AG08396 (cell line): Measurements from ENCODE around the gene SYNCRIP.
A peak's percentile ranks its signal among the peaks of the same experiment; 100 is the strongest.
"Not testable (repeated sequence)": the region's sequence is repeated elsewhere in the genome, so short reads cannot be mapped to it uniquely, and the experiment has no call there.

Experiments
- DNase-seq: peaks from one replicate; pipeline ENCODE4 v3.0.0; 2012; ENCODE audit warnings: low spot score, mixed read lengths

SYNCRIP gene

GRCh38 chr6:85669735-85670194 is 27.1 kb upstream of the SYNCRIP start:
- DNase-seq, result no peak

- no peak for DNase-seq
These were observed 19.6 kb upstream of the SYNCRIP start for GRCh38 chr6:85662251-85662650.

- peak; percentile 85 for DNase-seq
These were observed 17.5 kb upstream of the SYNCRIP start for GRCh38 chr6:85660181-85660611.

GRCh38 chr6:85650606-85651005 is 7.9 kb upstream of the SYNCRIP start:
- no peak for DNase-seq

GRCh38 chr6:85644279-85644762 is 1.6 kb upstream of the SYNCRIP start:
- no peak for DNase-seq

DNA sequence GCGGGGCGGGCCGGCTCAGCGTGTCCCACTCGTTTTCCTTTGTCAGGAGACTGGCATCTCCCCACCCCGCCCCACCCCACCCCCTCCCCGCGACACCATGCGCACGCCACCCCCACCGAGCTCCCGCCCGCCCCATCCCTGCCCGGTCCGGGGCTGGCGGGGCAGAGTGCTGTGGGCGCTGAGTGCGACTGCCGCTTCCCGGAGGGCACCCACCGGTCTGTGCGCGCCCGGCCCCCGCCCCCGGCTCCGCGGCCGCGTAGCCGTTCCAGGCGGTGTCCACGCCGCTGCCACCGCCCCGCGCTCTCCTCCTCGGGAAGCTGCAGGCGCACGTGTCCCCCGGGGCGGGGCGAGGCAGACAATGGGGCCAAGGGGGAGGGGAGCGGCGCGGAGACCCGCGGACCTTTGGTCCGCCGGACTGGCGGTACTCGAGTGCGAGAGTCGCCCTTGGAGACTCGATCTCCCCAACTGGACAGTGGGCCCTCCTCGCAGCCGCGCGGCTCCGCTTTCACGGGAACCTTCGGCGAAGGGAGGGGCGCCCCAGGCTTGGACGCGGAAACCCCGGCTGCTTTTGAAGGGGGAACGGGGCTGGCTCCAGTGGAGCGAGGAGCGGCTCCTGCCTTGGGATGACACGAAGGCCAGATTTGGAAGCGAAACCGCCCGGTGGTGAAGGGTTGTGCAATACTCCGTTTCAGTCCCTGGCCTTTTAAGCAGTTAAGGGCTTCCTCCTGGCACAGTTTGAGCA is 1.0 kb upstream of the SYNCRIP start:
- peak; percentile 79 for DNase-seq

- DNase-seq, result peak; percentile 47
These were observed 551 bp downstream of the SYNCRIP start for GRCh38 chr6:85641897-85642773.

DNA sequence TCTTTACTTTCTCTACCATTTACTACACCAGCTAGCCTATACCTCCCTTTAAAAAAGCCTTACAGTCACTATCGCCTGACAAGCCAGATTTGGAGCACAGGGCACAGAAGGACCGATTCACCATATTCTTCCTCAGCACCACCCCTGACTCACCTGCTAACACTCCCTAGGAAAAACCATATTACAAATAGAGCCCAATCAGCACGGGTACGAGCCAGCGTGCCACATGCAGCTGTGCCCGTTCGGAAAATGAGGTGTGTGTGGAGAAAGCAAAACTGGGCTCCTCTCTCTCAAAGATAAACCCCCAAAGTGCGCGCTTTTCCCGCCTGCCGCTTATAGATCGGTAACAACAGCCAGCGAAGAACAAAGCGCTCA is 1.2 kb downstream of the SYNCRIP start:
- peak; percentile 12 for DNase-seq

DNA sequence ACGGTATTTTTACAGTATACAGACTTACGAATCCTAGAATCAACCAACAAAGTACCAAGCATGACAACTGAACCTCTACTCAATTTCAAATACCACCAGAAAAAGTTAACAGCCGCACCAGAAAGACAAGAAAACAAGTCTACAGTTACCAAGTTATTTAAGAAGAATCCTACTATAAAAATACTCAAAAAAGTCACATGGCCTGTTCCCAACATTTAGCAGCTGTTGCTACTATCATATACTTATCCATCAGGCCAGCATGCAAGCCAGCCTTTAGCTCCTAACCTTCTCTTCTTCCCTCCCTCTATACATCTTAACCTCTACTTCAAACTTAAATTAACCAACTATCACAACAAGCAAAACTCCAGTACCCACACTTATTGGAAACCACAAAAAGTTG is 1.9 kb downstream of the SYNCRIP start:
- DNase-seq, result no peak

GRCh38 chr6:85637579-85637978 is 5.1 kb downstream of the SYNCRIP start:
- no peak for DNase-seq

DNA sequence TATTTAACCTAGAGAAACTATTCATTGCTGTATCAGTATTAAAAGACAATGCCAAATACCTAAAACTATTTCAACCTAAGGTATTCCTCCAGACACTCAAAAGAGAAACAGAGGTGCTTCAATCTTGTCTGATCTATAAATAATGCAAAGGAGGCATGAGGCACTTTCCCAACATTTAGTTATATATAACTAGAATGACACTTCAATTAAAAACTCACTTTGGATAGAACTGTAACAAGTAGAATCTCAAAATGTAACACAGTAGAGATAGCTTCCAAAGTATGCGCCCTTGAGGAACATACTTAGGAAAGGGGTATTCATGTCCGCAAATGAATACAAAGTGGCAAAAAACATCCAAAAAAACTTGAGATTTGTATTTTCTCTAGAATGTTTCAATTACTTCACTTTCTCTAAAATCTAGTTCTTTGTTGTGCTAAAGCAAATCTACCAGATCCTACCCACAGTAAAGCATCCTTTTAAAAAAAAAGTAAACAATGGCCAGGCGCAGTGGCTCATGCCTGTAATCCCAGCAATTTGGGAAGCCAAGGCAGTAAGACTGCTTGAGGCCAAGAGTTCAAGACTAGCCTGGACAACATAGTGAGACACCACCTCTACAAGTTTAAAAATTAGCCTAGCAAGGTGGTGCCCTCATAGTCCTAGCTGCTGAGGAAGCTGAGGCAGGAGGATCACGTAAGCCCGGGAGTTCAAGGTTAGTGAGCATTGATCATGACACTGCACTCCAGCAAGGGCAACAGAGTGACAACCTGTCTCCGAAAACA is 10.3 kb downstream of the SYNCRIP start:
- no peak for DNase-seq

DNA sequence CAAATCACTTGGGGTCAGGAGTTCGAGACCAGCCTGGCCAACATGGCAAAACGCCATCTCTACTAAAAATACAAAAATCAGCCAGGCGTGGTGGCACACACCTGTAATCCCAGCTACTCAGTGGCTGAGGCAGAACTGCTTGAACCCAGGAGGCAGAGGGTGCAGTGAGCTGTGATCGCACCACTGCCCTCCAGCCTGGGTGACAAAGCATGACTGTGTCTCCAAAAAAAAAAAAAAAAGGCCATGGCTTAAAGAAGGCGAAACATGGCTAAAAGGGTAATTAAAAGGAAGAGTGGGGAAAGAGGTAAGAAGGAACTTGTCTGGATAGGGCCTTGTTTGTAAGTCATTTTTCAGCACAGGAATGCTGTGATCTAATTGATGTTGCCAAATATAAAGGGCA is 11.6 kb downstream of the SYNCRIP start:
- DNase-seq, result not testable (repeated sequence)

DNA sequence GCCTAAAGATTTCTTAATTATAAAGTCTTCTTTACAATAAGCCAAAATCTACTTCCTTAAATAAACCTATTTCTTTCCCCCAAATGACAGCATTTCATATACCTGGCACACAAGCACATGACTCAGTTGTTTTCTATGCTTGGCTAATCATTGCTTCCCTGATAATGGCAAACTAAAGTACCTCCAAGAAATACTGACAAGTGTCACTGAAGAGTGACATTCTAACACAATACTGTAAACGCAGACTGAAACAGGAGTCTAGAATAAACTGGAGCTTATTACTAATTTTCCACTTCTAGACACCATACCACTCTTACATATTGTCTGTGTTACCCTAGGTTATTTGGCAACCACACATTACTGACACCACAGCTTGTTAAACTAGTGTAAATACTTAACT is 14.3 kb downstream of the SYNCRIP start:
- DNase-seq, result no peak

- DNase-seq, result no peak
These were observed 22.4 kb downstream of the SYNCRIP start for GRCh38 chr6:85620308-85620707.

DNA sequence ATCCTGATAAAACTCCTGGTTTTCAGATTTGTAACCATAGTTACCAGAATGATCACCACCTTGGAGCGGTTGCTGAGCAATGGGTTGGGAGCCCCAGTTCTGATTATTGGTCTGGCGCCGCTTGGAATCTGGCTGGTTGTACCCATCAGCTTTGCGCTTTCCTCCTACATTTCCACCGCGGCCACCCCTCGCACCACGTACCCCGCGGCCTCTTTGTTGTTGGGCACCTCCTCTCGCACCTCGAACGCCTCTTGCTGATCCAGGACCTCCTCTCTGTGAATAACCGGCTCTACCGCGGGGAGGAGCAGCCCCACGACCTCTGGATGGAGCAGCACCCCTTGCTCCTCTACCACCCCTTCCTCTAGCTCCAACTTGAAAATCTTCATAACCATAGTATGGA is 27.9 kb downstream of the SYNCRIP start:
- DNase-seq, result no peak

- no peak for DNase-seq
These were observed 29.8 kb downstream of the SYNCRIP start for GRCh38 chr6:85612690-85613474.

DNA sequence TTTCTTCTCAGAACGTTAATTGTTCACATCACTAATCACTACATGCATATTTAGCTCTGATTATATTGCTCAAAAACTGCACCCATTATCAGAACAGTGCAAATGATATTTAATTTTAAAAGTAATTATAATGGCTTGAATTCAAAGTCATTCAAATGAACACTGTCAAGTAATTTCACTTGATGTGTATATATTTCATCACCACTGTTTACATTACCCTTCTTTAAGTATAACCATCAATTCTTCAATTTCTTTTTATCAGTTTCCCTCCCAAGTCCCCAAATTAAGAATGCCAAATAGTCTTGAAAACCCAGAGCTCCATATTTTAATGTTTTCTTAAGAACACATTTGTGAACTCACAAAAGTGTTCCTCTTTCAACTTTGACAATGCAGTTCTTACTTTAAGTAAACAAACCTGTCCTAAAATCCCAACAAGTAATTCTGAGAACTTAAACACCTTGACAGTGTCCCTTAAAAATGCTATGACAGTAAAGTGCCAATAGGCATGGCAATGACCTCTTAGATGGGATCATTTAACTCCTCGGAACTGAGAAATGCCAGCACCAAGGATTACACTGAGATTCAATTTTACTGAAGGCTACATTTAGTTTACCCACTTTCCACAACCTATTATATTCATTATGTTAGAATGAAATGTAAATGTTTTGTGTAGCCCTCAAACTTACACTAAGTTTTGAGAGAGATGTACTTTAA is 32.3 kb downstream of the SYNCRIP start:
- DNase-seq, result no peak

- no peak for DNase-seq
These were observed 40.6 kb downstream of the SYNCRIP start for GRCh38 chr6:85602100-85602499.

DNA sequence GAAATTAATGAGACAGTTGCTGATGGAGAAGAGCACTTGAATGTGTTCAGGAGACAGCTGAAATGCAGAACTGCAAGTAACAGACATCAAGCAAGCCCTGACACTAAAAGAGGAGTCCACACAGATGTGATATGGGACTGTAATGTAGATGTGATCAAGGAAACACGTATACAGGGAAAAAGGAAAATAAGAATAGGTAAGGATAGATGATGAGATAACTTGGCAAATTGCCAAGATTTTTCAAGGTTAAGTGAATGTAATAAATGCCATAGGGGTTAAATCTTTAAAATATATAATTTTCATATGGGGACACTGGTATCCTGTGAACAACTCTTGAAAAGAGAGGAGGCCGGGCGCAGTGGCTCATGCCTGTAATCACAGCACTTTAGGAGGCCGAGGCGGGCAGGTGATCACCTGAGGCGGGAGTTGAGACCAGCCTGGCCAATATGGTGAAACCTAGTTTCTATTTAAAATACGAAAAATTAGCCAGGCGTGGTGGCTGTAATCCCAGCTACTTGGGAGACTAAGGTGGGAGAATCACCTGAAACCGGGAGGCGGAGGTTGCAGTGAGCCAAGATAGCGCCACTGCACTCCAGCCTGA is 41.9 kb downstream of the SYNCRIP start:
- DNase-seq, result no peak

DNA sequence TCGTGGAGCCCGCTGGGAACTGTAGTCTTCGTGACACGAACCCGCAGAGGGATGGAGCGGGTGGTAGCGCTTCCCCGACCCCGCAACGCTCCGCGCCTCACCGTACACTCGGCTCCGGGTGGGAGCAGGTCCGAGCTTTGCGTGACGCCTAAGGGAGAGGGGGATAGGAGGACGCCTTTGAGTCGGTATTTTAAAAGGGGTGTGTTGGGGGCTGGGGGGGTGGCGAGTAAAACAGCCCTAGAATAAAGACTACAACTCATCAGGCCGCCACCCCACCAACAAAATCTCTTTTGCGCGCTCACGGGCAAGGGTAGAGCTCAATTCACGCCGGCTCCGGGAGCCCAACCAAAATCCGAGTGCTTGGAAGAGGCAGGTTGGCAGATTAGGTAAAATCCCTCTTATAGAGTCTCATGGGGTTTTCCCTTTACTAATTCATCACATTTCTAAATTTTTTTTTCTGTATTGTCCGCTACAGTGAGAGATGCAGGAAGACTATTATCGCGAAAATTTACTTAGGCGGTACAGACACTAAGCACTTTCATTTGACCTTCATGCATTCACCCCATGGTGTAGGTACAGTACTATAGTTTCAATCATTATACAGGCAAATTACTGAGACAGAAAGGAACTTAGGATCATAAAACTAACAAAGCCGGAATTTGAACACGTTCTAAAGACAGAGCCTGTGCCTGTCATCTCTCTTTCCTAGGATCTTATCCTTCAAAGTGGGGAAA is 48.3 kb downstream of the SYNCRIP start:
- DNase-seq, result no peak
